SW 1271 (cell line): ENCODE results near the gene CENPM.
"Not testable (repeated sequence)": the region's sequence is repeated elsewhere in the genome, so short reads cannot be mapped to it uniquely, and the experiment has no call there.

Experiments
- DNase-seq, 2 experiments: peaks; one replicate each; lab custom pipeline; 2025; lab: John Stamatoyannopoulos, UW

CENPM gene

GRCh38 chr22:41966607-41967240, 19.8 kb upstream of the CENPM start:
- peak; percentile 26 to 68 for DNase-seq

DNA sequence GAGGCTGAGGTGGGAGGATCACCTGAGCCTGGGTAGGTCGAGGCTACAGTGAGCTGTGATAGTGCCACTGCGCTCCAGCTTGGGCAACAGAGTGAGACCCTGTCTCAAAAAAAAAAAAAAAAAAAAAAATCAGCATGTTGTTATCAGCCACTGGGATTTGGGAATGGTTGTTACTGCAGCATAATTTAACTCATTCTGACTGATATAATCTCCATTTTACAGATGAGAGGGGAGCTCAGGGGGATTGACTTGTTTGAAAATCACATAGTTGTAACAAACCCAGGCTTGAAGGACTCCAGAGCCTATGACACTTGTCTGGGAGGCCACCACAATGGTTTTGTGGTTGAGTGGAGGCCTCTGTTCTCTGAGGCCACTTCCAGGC, 19.3 kb upstream of the CENPM start:
- no peak for DNase-seq

DNA sequence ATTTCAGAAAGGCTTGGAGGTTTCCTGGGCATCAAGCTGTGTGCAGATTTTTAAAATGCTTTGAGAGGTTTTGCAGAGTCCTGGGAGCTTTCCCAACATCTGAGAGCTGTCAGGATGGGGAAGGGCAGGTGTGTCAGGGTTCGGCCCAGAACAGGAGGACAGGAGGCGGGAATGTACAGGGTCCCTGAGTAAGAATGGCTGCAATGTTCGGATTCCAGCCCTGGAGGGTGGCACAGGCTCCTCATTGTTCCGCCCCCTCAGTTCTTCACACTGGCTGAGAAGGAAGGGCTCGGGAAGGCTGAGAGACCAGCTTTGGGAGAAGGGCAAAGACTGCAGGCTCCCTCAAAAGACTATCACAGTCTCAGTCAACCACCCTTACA, 17.1 kb upstream of the CENPM start:
- DNase-seq = no peak

DNA sequence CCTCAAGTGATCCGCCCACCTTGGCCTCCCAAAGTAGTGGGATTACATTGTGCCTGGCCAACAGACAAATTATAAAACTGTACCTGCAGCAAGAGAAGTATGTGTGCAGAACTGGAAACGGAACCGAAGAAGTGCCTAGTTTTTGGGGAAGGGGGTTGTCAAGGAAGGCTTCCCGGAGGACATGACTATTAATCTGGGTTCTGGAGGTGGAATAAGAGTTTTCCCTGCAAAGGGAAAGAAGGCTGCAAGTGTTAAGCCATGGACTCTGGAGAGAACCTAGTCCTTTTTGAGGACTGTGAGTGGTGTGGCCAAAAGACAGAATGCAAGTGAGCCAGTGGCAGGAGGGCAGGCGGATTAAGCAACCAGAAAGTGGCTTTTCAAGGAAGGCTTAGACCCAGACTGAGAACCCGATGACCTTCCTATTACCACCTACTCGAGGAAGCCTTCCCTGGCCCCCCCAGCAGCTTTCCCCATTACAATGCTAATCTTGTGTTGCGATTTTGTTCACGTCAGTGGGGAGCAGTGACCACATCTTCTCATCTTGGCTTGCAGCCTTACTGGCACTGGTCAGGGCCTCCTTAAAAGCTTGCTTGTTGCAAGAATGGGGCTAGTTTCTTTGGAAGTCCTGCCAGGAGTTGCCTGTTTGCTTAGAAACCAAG, 16.6 kb upstream of the CENPM start:
- DNase-seq = no peak

DNA sequence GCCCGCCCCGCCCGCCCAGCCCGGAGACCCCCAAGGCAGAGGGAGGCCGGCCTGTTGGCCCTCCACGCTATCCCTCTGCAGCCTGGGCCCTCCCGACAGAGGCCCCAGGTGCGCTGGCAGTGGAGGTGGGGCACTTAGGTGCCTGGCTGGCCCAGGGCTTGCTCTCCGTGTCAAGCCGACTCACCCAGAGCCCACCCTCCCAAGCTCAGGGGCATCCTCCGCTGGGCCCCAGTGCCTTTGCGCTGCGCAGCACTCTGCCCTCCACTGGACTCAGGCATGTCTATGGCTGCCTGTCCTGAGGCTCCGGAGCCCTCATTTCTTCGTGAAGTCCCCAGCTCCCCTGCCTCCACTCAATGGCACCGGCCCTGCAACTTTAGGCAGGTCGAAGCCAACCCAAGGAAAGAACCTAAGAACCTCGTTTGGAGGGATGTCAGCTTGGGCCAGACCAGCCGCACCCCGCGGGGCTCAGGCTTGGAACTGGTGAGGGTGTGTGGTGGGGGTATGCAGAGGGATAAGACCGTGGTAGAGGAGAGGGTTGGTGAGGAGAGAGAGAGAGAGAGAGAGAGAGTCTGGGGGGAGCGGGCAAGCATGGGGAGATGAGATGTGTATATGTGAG, 11.1 kb upstream of the CENPM start:
- DNase-seq = no peak

DNA sequence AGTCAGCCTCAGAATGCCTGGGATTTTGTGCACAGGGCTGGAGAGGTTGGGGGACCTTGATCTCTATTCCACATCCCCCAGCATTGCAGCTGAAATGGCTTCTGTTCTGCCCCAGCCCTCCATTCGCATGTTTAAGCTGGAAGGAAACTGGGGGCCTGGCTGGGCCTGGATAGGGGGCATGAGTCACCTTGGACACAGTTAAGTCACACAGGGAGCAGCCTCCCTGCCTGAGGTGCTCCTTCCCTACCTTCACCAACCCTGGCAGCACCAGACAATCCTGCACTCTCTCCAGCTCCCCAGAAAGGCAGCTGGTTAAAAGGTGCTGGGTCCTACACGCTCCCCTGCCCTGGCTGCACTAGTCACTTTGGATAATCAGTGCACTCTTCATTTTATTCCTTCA, 5.8 kb upstream of the CENPM start:
- no peak for DNase-seq

GRCh38 chr22:41951898-41952474, 5.0 kb upstream of the CENPM start, which contains the start of gene SMIM45:
TSS of gene SMIM45 (plus strand) at chr22:41952150.
- no peak for DNase-seq

GRCh38 chr22:41949297-41949965, 2.5 kb upstream of the CENPM start:
- no peak for DNase-seq

DNA sequence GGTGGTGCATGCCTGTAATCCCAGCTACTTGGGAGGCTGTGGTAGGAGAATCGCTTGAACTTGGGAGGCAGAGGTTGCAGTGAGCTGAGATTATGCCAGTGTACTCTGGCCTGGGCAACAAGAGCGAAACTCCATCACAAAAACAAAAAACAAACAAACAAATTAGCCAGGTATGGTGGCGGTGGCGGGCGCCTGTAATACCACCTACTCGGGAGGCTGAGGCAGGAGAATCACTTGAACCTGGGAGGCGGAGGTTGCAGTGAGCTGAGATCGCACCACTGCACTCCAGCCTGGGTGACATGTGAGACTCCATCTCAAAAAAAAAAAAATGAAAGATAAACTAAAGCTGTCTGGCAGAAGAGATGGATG, 2.0 kb upstream of the CENPM start:
- DNase-seq = not testable (repeated sequence)

GRCh38 chr22:41948142-41948541, 1.2 kb upstream of the CENPM start:
- no peak for DNase-seq

GRCh38 chr22:41947424-41948080, 600 bp upstream of the CENPM start:
- no peak for DNase-seq

GRCh38 chr22:41943661-41944209, 3.2 kb downstream of the CENPM start:
- DNase-seq = no peak

DNA sequence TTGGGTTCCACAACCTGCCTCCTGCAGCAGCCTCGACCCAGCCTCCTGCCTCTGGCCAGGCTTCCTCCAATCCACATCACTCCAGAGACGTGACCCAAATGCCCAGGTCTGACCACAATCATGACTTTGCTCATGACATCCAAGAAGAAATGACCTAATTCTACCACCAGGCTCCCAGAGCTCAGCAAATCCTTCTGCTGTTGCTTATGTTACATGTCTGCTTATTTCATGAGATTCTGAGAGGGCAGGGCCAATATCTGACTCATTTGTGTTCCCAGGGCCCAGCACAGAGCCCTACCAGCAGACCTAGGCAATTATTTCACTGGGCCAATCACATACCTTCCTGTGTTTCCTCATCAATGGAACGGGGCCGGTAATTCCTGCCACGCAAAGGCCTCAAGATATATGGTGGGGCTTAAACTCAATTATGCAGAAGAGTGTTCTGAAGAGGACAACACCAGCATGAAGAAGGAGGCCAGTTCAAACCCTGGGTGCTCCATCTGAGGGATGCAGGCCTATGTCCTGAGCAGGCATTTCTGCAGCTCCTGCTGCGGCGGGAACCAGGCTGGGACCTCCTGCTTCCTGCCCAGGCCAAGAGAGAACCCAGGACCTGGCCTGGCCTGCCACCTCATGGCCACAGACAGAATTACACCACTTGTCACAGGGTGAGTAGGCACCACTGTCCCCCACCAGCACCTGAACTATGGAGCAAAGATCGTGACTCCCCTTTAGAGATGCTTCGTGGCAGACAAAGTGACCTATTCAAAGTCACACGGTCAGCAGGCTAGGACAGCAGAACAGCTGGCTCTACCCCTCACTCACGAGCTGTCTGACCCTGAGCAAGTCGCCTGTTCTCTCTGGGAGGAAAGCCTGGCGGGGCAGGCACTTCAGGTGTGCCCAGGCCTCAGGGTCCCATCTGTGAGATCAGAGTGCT, 5.9 kb downstream of the CENPM start:
- peak in 1 of 2 experiments; percentile 62 for DNase-seq

GRCh38 chr22:41939981-41940831, 6.7 kb downstream of the CENPM start:
- peak in 1 of 2 experiments; percentile 22 for DNase-seq

DNA sequence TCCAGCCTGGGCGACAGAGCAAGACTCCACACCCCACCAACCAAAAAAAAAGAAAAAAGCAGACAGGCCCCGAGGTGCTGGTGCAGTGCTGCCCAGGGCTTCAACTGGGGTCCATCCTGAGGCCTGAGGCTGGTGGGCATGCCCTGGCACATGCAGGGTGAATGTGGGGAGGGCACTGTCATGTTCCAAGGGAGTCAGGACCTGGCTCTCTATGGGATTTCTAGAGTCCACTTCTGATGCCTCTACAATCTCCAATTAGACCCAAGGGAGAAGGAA, 10.1 kb downstream of the CENPM start:
- DNase-seq = no peak

DNA sequence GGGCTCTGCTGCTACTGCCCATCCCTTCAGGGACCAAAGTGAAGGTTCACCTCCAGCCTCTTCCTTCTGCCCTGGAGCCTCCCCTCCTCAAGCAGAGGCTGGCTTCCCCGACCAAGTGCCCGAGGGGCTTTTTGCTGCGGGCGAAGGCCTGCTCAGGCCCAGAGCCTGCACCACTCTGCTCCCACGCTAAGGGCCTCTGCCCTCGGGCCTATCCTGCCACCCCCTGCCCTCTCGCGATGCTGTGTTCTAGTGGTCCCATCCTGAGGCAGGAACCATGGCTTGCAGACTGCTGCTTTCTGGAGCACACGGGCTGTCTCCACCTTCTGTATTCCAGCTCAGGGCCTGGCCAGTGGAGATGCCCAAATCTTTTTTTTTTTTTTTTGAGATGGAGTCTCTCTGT, 11.4 kb downstream of the CENPM start:
- no peak for DNase-seq

DNA sequence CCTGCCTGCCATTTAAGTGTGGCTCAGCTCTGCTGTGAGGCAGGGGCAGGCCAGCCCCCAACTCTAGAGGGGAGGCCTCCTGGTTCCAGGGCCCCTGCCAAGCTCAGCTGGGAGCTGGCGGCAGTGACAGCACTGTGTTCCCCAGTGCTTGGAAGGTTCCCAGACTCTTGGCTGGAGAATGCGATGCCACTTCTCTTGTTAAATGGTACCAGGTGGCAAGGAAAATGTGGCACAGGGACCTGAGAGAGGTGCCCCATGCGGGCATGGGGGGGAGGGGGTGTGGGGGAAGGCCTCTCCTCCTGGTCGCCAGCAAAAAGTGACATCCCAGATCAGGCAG, 12.0 kb downstream of the CENPM start:
- DNase-seq = no peak

DNA sequence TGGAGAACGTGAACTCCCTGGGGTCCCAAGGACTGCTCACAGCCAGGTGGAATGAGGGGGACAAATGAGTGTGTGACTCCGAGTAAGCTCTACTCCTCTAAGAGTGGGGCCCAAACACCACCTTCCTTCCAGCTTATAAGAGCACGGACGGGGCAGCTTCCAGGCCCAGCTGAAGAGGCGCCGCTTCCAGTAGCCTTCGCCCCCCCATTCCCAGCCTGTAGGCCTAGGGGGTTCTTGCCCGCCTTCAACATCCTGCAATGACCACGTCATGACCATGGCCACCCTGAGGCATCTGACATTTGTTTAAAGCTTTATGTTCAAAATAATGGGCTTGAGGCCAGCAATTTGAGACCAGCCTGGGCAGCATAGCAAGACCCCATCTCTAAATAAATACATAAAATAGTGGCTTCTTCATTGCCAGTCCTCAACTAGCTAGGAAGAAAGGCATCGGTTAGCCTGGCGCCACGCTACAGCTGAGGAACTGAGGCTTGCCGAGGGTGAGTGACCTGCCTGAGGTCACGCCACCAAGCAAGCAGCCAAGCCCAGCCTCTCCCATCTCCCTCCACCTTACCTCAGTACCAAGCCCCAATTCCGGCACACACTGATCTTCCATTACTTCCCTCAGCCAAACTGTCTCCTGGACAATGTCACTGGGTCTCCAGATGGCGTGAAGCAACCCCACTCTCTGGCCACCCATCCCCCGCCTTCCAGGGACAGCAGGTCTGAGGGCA, 12.5 kb downstream of the CENPM start:
- no peak for DNase-seq

DNA sequence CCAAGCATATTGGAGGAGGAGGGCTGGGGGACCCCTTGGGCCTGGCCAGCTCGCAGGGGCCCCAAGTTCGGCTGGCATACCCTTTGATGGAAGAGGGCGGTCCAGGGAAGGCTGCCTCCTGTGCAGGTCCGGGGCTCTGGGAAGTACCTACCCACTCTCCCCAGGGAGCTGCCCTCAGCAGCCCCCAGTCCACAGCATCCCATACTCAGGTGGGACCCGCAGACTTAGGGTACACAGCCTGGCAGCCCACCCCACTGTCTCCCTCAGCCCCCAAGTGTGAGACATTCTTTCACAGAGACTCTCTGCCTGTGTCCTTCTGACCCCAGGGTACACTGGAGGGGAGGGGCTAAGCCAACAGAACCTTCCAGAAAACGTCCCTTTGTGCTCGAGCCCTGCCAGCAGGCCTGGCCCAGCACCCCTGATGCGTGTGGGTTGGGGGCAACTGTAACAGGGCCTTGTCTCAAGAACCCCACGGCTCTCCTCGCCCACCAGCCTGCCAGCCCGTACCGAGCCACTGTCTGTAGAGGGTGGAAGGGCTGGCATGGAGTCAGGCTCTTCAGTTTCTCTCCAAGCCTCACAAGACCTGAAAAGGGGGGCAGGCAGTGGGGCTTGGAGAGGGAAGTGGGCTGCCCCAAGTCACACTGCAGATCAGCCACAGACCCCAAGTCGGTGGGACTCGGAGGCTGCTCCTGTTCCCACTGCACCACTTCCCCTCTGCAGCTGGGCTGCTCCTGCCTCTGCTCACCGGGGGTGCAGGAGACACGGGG, 13.4 kb downstream of the CENPM start:
- DNase-seq = no peak
